Measurements from ENCODE around the gene SEC23IP.
A peak's percentile ranks its signal among the peaks of the same experiment; 100 is the strongest.
"Not testable (repeated sequence)": the region's sequence is repeated elsewhere in the genome, so short reads cannot be mapped to it uniquely, and the experiment has no call there.

SEC23IP gene

GRCh38 chr10:119892188-119893065 is at the start of gene SEC23IP:
TSS of gene SEC23IP (plus strand) at chr10:119892730. CDS start at chr10:119892783, 53 bp downstream.
- peak; percentile 93 for DNase-seq (ENCODE audit: low read depth)

GRCh38 chr10:119845656-119846055 is 46.9 kb upstream of the SEC23IP start:
- DNase-seq (ENCODE audit: low read depth) = no peak

- no peak for DNase-seq (ENCODE audit: low read depth)
Measured at GRCh38 chr10:119849031-119849789, 43.3 kb upstream of the SEC23IP start.

DNA sequence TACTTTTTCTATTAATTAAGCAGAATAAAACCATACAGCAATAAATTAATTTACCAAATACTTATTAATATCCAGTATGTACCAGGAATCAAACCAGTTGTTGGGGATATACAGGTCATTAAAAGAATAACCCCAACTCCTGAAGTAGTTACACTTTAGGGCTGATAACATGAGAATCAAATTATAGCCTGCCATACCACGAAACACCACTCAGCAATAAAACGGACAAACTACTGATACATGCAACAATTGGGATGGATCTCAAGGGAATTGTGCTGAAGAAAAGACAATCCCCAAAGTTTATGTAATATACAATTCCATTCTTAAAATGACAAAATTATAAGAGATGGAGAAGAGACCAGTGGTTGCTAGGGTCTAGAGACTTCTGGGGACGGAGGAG is 42.6 kb upstream of the SEC23IP start:
- DNase-seq (ENCODE audit: low read depth) = no peak

GRCh38 chr10:119852277-119852676 is 40.3 kb upstream of the SEC23IP start:
- DNase-seq (ENCODE audit: low read depth) = no peak

DNA sequence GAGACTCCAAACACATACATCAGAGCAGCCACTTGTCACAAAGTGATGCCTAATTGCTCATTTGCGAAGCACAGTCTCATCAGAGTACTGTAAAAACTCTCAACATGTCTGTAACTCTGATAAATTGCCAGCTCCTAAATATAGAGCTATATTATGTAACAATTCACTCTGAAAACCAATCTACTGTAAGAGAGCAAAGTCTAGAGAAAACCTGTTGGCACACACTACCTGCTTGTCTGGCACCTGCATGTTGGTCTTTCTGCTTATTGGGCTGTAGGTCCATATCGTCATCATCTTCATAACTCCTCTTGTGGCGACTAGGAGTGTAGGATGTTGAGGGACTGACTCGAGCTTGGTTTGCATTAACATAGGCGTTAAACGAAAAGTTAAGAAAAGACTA is 39.7 kb upstream of the SEC23IP start:
- DNase-seq (ENCODE audit: low read depth) = no peak

GRCh38 chr10:119853574-119853973 is 39.0 kb upstream of the SEC23IP start:
- DNase-seq (ENCODE audit: low read depth) = no peak

DNA sequence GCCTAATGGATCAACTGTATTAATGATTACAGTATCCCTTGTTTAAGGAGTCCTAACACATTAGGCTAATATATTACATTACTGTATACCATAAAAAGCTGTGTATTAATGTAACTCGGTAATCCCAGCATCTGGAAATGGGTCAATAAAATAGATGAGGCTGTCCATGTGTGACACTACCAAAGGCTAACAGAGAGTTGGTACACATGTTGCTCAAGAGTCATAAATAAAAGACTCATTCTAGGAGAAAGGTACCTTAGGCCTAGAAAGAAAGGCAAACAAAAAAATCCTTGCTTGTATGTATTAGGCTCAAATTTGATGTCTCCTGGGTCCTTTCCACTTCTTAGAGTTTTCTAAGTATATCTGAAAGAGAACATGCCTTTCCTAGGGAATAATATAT is 34.5 kb upstream of the SEC23IP start:
- DNase-seq (ENCODE audit: low read depth) = no peak

DNA sequence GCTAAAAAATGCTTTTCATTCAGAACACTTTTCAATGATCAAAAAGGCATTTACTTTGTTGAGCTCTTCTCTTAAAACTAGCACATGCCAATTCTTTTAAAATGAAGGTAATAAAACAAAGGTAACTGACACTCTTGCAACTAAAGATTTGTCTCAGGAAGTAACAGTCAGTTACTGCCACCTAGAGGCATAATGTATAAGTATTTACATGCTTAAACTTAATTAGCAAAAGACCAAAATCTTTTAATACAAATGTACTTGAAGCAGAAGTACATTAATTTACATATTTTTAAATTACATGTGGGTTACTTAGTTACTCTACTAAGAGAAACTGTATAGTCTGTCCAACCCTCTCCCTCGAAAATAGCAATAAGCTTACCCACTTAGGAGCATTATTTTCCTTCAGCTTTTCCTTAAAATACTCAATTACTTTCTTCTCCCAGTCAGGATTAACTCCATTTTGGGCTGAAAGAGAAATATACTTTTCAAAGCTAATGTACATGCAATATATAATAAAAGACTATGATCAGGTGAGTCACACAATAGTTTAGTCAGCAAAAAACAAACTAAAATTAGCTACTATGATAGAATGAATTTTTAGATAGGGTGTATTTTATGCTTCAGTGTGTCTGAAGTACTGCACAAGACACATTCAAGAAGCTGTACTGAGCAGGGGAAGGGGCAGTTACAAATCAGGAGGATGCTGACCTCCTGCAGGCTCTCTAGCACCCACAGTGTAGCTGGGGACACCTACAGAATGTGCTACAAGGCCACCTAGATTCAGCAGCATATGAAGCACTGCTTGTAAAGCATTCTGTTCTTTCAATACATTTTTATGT is 32.9 kb upstream of the SEC23IP start:
- DNase-seq (ENCODE audit: low read depth) = no peak

DNA sequence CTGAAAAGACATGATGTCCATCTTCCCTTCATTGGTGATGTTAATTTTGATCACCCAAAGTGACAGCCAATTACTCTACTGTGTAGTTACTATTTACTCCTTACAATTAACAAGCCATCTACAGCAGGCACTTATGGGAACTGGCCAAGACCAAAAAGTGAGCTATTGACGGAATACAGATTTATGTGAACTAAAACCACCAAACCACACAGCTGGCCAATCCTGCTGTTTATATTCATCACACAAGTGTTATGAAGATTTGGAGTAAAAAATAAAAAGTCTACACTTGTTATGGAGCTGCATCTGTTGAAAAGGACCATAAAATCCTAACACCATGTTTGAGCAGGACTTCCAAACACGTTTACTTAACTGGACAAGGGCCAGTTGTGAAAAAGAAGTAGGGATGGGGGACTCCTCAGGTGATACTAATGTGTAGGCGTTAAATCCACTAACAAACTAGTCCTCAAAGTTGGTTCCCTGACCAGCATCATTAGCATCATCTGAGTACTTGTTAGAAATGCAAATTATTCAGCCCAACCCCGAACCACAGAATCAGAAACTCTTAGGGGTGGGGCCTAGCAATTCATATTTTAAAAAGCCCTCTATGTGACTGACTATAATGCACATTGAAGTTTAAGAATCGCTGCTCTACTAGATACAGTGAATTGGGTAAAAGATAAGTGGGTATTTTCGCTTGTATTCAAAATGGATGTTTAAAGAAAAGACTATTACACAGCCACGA is 31.5 kb upstream of the SEC23IP start:
- no peak for DNase-seq (ENCODE audit: low read depth)

DNA sequence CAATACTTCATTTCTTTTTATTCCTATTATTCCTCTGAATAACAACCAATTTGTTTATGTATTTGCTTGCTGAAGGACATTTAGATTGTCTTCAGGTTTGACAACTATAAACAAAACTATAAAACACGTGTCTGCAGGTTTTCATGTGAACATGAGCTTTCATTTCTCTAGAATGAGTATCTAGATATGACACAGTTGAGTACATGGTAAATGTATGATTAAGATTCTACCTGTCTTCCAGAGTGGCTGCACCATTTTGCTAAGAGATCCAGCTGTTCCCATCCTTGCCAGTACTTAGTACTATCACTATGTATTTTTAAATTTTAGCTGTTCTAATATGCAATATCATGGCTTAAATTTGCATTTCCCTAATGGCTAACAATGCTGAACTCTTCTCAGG is 30.0 kb upstream of the SEC23IP start:
- no peak for DNase-seq (ENCODE audit: low read depth)

DNA sequence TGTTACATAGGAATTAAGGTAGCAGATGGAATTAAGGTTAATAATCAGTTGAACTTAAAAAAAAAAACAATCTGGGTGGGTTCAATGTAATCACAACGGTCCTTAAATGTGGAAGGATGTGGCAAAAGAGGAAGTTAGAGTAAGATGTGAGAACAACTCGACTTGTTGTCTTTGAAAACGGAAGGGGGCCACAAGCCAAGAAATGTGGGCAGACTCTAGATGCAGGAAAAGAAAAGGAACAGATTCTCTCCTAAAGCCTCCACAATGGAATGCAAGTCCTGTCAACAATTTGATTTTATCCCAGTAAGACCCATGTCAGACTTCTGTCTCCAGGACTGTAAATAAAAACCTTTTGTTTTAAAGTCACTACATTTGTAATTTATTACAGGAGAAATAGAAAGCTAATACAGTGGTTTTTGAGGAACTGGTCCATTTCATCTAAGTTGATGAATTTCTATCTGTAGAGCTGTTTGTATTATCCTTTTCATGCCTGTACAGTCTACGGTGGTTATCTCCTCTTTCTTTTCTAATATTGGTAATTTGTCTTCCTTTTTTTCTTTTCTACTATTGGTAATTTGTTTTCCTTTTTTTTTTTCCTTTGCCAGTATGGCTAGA is 28.5 kb upstream of the SEC23IP start:
- DNase-seq (ENCODE audit: low read depth) = no peak

DNA sequence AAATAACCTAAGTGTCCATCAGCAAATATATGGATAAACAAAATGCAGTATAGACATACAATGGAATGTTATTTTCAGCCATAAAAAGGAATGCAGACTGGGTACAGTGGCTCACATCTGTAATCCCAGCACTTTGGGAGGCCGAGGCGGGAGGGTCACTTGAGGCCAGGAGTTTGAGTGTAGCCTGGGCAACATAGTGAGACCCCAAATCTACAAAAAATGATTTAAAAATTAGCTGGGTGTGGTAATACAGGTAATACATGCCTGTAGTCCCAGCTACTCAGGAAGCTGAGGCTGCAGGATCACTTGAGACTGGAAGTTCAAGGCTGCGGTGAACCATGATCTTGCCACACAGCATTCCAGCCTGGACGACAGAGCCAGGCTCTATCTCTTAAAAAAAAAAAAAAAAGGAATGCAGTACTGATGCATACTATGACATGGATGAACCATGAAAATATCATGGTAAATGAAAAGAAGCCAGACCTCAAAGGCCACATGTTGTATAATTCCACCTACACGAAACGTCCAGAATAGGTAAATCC is 26.8 kb upstream of the SEC23IP start:
- DNase-seq (ENCODE audit: low read depth) = no peak

DNA sequence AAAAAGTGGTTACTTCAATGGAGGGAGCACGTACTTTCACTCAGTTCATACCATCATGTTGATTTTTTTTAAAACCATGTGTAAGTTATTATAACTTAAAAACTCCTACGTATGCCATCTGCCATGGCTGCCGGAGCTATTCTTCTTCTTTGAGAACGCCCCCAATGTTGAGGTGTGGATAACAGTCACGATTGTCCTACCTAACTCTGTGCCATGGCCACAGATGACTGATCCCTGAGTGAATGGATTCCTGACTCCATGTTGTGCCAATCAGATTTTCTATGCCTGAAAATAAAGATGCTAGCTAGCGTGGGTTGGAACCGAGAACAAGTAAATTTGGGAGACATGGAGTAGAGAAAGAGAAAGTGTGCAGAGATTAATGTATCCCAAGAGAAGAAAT is 25.2 kb upstream of the SEC23IP start:
- no peak for DNase-seq (ENCODE audit: low read depth)

DNA sequence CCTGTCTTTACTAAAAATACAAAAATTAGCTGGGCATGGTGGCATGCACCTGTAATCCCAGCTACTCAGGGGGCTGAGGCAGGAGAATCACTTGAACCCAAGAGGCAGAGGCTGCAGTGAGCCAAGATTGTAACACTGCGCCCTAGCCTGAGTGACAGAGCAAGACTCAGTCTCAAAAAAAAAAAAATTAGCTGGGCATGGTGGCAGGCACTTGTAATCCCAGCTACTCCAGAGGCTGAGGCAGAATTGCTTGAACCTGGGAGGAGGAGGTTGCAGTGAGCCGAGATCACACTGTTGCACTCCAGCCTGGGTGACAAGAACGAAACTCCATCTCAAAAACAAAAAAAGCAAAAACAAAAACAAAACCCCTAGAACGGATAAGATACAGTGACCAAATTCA is 23.1 kb upstream of the SEC23IP start:
- not testable (repeated sequence) for DNase-seq (ENCODE audit: low read depth)

DNA sequence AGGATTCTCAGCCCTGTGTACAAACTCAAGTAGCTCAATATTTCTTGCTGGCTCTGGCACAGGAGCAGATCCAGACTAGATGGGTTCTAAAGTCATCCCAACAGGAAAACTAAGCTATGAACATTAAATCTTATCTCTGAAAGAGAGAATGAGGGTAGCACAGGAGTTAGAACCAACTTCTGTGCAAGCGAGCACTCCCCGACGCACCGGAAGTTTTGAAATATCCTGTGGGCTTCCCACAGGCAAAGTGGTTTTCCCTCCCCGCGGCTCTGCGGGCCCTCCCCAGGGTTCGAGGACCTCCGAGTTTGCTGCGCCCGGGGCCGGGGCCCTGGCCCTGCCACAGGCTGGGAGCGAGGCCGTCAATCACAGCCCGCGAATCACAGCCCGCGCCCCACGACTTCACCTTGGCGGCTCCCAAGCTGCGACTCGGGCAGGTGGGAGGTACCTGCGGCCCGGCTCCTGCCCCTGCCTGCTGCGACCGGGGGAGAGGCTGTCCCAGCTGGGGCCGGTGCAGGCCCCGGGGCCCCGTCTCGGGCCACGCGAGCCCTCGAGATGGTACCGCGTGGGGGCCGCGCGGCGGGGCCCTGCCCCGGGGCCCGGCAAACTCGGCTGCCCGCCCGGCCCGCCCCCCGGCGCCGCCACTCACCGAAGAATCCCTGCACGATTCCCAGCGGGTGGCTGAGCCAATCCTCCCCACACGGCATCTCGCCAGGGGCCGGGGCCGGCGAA is 20.5 kb upstream of the SEC23IP start:
- peak; percentile 51 for DNase-seq (ENCODE audit: low read depth)

- DNase-seq (ENCODE audit: low read depth) = no peak
Measured at GRCh38 chr10:119872610-119872859, 20.0 kb upstream of the SEC23IP start, which contains the start of gene MCMBP. TSS of gene MCMBP (minus strand) at chr10:119872843. CDS start at chr10:119872584, 259 bp downstream.

- DNase-seq (ENCODE audit: low read depth) = peak; percentile 90
Measured at GRCh38 chr10:119872860-119873681, 19.5 kb upstream of the SEC23IP start.

DNA sequence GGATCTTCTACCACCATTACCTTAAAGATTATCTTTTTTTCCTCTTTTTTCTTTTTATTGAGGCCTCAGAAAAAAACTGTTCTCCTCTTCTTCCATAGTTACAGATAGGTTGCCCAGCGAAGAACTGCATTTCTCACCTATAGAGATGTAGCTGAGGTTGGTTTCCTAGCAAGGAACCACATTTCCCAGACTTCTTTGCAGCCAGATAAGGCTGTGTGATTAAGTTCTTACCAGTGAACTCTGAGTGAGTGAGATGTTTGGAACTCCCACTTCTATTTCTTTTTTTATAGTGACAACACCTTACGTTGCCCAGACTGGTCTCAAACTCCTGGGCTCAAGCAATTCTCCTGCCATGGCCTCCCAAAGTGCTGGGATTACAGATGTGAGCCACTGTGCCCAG is 14.0 kb upstream of the SEC23IP start:
- no peak for DNase-seq (ENCODE audit: low read depth)
